ENCODE data around the gene C2CD2.

The C2CD2 gene

DNA sequence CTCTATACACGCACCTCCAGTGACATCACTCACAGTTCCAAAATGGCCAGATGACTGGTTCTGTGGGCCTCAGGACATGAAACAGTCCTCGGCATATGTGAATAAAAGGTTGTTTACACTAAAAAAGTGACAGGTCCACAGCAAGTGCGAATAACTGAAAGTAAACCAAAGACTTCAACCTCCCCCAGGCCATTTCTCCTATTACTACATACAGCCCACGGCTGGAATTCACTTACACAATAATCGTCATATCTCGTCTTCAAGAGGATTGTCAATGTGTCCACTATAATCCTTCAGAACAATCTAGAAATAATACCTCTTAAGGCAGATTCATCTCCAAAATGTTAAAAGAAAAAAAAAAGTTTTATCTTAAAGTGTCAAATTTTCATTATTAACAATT is 72.8 kb downstream of the C2CD2 start:
- no peak for DNase-seq

DNA sequence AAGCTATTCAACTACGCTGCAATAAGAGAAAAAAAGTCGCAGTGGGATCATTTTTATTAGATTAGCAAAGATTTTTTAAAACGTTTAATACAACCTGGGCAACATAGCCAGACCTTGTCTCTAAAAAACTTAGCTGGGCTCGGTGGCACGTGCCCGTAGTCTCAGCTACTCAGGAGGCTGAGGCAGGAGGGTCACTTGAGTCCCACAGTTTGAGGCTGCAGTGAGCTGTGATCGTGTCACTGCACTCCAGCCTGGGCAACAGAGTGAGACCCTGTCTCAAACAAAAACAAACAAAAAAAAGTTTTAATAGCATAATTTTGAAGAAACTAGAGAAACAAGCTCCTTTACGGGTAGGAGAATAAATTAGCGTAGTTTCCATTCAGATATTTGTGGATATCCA is 73.7 kb downstream of the C2CD2 start:
- DNase-seq: no peak

GRCh38 chr21:41879190-41879998 is 74.4 kb downstream of the C2CD2 start, which contains the start of gene PRDM15:
PRDM15 (minus strand) TSS chr21:41879344; CDS start chr21:41860363, 18,981 bp downstream.
- DNase-seq: no peak

- no peak for DNase-seq
These were observed 75.0 kb downstream of the C2CD2 start for GRCh38 chr21:41878831-41879189.

- no peak for DNase-seq
These were observed 75.7 kb downstream of the C2CD2 start for GRCh38 chr21:41877901-41878830.

- no peak for DNase-seq
These were observed 76.7 kb downstream of the C2CD2 start for GRCh38 chr21:41876928-41877652.

DNA sequence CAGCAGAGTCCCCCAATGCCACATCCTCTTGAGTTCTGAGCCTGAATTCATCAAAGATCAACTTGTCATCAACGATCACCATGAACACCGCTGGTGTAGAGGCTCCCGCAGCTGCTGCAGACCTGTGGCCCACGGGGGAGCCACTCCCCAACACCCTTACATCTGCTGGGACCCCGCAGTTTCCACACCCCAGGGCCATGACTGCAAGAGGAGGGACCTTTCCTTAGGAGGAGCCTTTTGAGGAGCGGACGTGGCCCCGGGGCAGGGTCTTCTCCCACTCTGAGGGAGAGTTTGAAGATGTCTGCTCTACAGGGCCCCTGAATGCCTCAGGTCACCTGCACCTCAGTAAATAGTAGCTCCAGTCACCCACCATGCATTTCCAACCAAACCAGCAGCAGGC is 77.4 kb downstream of the C2CD2 start:
- no peak for DNase-seq

DNA sequence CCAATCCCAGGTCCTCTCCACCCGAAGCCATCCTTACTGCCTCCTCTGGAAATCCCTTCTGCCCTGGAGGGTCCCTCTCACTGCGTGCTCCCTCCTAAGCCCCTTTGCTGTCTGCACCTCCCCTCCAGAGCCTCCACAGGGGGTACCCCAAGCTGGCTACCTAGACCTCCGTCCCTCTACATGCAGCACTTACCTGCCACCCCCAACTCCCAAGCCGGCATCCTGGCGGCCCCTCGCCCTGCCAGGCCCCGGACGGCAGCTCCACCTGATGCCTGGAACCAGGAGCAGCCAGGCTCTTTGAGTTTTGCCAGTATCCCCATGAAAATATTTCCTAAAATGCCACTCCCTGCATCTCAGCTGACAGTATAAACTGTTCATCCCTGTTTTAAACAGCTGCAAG is 78.7 kb downstream of the C2CD2 start:
- no peak for DNase-seq

DNA sequence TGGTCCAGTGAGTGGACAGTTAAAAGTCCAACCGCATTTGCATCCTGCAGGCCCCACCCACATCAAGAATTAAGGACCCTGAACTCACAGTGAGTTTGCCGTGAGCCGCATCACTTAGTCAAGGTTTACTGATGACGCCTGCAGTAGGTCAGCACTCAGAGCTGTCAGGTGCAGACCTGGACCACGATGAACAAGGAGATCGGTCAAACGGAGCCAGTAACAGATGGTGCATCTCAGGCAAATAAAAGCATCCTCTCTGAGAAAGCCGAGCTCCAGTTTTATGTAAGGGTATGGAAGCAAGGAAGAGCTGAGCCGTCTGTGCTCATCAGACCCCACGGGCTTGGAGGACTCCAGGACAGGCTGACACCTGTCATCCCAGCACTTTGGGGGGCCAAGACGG is 79.2 kb downstream of the C2CD2 start:
- DNase-seq: no peak

- no peak for DNase-seq
These were observed 80.4 kb downstream of the C2CD2 start for GRCh38 chr21:41873426-41873825.

DNA sequence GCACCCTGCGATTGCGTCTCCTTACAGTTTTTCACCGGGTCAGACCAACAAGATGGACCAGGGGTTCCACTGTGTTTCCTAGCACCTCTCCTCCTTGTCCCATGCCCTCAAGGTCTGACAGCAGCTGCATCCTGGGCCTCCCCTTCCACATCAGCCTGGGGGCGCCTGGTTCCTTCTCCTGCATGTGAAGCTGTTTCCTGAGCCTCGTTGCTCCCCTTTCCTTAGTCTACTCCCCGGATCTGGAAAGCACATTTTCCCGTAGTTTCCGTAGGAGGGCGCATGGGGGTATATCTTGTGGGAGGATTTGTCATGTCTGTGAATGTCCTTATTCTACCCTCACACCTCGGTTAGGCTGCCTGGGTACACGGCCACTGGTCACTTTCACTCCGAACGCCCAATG is 80.8 kb downstream of the C2CD2 start:
- DNase-seq: no peak

DNA sequence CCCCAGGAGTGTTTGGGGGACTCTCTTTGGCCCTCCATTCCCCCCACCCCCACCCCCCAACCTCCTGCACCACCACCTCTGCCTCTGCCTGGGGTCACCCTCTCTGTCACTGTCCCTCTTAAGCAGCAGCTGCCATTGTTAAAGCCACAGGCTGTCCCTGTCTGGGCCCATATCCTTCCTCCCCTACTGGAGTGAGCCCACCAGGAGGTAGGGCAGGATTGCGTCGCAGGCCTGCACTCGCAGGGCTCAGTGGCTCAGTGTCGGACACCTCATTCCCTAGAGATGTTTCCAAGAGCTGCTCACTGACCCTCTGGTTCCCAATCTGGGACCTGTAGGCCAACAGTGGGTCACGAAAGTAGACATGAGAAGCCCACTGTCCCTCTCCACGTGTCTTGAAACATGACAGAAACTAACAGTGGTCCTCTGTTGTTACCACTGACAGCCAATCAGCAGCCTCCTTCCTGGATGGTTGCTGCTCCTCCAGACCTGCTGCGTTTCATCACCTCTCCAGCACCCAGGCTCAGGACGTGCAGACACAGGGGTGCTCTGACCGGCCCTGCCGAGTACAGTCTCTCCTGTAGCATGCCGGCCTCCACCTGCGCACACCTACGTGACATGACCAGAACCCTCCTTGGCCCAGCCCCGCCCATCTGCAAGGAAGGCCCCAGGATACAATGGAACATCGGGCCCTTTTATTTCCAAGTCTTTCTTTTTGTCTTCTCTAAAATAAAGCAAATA is 82.4 kb downstream of the C2CD2 start:
- no peak for DNase-seq

DNA sequence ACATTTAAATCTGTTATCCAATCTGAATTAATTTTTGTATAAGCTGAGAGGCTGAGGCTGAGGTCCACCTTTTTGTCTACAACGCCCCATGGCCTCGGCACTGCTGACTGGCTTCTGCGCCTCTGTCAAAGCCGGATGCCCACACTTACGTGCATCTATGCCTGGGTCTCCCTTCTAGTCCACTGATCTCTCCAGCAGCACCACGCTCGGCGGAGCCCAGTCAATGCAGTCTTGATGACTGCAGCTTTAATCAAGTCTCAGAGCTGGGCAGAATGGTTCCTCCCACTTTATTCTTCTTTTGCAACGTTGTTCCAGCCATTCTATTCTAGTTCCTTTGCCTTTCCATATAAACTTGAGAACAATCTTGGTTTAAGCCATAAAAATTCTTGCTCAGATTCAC is 84.0 kb downstream of the C2CD2 start:
- DNase-seq: no peak

- no peak for DNase-seq
These were observed 85.6 kb downstream of the C2CD2 start for GRCh38 chr21:41868062-41868710.

DNA sequence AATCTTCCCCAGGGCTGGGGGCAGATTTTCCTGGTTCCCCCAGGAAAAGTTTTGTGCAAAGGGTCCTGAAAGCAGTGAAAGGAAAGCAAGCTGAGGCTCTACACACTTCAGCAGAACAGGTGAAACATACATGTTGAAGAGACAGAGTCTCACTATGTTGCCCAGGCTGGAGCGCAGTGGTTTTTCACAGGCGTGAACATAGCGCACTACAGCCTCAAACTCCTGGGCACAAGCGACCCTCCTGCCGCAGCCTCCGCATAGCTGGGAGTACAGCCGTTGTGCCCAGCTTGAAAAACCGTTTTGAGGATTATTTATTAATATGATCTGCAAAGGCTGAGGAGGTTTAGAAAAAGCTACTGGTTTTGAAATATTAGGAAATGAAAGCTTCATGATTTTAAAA is 86.5 kb downstream of the C2CD2 start:
- no peak for DNase-seq

DNA sequence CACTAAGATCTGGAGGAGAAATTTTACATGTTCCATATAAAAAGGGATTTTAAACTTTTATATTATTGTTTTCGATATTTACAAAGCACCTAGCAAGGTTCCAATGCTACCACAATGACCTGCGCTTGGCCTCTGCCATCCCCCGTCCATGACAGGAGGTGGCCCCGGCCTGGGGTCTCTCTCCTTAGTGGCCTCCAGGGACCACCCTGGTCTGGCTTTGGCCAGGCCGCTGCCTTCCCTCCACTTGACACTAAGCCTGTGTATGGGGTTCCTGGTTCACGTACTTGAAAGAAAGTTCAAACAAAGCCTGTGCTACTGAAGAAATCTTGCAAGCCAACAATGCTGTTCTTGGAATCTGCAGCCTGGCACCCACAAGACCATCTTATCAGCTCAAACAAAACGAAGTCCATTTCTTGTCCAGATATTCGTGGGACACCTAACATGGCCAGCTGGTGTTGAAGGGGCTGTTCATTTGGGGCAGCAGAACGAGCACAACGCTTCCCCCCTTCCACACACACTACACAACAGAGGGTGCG is 87.5 kb downstream of the C2CD2 start:
- DNase-seq: no peak

DNA sequence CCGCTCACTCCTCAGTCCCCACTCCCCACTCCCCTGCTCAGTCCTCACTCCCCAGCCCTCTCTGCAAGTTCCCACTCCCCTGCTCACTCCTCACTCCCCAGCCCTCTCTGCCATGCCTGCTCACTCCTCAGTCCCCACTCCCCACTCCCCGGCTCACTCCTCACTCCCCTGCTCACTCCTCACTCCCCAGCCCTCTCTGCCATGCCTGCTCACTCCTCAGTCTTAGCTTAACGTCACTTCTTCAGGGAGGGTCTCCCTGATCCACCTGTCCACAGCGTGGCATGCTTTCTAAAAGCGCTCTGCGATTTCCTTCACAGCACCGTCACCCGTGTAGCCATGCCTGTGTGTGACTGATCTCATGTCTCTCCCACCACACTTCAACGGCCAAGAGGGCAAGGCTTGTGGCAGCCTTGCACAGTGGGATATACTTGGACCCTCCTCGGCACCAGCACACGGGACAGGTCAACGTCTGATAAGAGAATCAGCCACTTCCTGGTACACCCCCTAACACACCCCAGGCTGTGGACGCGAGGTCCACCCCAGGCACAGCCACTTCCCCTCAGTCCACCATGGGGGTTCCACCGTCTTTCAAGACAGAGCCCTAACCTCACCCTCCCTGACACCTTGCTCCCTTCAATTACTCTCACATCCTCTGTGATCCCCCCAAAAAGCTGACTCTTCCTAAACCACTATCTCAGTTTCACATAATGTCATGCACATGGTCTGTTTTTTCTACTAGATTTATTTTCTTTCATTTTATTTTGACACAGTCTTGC is 88.6 kb downstream of the C2CD2 start:
- no peak for DNase-seq

GRCh38 chr21:41864311-41865001 is 89.4 kb downstream of the C2CD2 start:
- no peak for DNase-seq

GRCh38 chr21:41863439-41863740 is 90.4 kb downstream of the C2CD2 start:
- no peak for DNase-seq

GRCh38 chr21:41861987-41862386 is 91.8 kb downstream of the C2CD2 start:
- DNase-seq: no peak

DNA sequence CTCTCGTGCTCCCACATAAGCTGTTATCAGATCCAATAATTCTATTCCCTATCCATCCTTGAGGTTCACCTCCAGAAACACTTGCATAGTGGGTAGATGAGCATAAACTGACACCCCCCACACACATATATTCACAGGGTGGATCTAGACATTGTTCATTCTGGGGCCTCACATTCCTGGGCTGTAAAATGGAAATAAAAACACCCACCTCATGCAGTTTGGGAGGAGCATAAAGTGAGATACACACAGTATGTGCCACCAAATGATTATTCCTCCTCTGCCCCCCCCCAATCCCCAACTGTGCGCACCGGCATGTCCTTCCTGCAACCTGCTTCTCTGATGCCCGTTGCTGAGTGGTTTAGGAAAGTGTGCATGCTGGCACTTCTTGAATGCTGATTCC is 92.6 kb downstream of the C2CD2 start:
- no peak for DNase-seq
